ENCODE measurements around the gene JAML. TPM values are rescaled to one million over a fixed set of nuclear protein-coding genes. Genes with fewer than 3 reads are reported as not detected.

The JAML gene, protein sequence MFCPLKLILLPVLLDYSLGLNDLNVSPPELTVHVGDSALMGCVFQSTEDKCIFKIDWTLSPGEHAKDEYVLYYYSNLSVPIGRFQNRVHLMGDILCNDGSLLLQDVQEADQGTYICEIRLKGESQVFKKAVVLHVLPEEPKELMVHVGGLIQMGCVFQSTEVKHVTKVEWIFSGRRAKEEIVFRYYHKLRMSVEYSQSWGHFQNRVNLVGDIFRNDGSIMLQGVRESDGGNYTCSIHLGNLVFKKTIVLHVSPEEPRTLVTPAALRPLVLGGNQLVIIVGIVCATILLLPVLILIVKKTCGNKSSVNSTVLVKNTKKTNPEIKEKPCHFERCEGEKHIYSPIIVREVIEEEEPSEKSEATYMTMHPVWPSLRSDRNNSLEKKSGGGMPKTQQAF
- 377 and 389 TPM in 2 replicates for total RNA-seq

DNA sequence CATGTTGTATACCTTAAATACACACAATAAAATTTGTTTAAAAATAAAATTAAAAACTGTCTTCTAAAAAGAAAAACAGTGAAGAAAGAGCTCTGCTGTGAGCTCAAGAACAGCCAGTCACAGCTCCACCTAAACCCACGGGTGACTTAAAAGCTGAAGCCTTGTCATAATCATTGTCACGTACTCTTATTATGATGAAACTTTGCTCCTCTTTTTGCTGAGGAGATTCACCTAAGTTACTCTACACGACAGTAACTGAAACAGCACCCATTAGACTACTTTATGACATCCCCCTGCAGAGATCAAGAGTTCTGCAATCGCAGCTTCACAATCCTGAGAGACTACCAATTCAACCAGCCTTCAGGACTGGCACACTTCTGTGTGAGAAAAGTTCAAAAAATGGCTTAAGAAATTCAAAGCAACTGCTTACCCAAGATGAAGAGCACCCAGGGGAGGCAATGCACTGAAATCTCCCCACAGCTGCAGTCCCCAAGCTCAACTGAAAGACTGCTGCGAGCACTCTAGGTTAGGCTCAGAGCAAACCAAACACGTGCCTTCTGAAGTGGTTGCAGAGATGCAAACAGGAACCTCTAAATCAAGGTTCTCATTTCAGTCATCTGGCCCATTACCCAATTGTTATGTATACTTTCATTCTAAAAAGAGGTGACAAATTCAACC lies at the start of gene JAML:
Gene JAML, minus strand, starts transcription at position 501 of the 678 bp plus-strand sequence. CDS start 10,145 bp downstream, outside the sequence.
- Mint-ChIP-seq H3K4me1 (ENCODE audit: low read depth) (peaks cover 72% of the 10 kb centered on the region), H3K27ac (peak within 1 kb of the TSS; percentile 92), H3K9me3 (no peaks in the 10 kb centered on the region), H3K36me3 (ENCODE audit: low read depth) (peaks cover 74% of the 10 kb centered on the region), H3K27me3 (ENCODE audit: low read depth) (no peaks in the 10 kb centered on the region), H3K4me3 (ENCODE audit: low read depth) (peak within 1 kb of the TSS; percentile 86)
- DNase-seq (ENCODE audit: low spot score): peak; percentile 70
- intact Hi-C loops (cut with micrococcal nuclease): loop anchor here (1.0 to 5.0 kb wide), 2 partner anchors 17 to 237 kb away; partner anchors contain the start of gene IL10RA

DNA sequence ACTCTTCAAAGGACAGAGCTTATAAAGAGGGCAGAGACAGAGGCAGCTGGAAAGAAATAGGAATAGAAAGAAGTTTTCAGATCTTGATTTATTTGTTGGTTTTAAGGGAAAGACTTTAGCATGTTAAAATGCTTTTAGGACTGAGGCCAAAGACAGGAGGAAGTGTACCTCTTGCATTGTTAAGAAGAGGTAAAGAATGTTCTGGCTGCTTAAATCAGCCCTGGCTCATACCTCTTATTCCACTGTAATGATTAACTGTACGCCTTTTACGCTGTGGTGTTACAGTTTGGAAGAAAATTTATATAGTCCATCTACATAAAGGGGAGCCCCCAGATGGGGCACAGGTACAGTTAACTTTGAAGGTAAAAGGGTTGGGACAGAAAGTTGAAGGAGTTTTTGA lies 49.4 kb upstream of the JAML start:
- intact Hi-C loops (cut with micrococcal nuclease): no loop called here
- Mint-ChIP-seq H3K36me3 (ENCODE audit: low read depth) (no peaks in the 10 kb centered on the region), H3K4me1 (ENCODE audit: low read depth) (peaks cover 35% of the 10 kb centered on the region), H3K9me3 (no peaks in the 10 kb centered on the region), H3K4me3 (ENCODE audit: low read depth) (no peak overlapping the region), H3K27ac (no peak overlapping the region), H3K27me3 (ENCODE audit: low read depth) (peaks cover 2% of the 10 kb centered on the region)
- DNase-seq (ENCODE audit: low spot score): no peak

DNA sequence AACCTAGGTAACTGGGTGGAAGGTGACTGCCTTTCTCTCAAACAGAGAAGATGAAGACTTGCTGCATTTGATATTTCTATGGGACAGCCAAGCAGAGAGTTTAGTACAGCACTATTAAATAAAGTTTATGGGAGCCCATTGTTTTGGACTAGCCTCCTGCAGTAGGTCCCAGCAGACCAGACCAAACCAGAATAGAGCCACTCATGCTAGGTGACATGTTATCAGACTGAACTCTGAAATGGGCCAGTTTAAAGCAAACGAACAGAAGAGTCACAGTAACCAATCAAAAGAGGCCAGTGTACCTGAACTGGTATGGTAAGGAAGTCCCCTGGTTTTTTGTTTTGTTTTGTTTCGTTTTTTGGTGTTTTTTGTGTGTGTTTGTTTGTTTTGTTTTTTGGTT lies 47.2 kb upstream of the JAML start:
- DNase-seq (ENCODE audit: low spot score): no peak
- Mint-ChIP-seq H3K27ac (no peak overlapping the region), H3K4me3 (ENCODE audit: low read depth) (no peak overlapping the region), H3K27me3 (ENCODE audit: low read depth) (peaks cover 2% of the 10 kb centered on the region), H3K9me3 (no peaks in the 10 kb centered on the region), H3K36me3 (ENCODE audit: low read depth) (no peaks in the 10 kb centered on the region), H3K4me1 (ENCODE audit: low read depth) (peaks cover 25% of the 10 kb centered on the region)
- intact Hi-C loops (cut with micrococcal nuclease): no loop called here

DNA sequence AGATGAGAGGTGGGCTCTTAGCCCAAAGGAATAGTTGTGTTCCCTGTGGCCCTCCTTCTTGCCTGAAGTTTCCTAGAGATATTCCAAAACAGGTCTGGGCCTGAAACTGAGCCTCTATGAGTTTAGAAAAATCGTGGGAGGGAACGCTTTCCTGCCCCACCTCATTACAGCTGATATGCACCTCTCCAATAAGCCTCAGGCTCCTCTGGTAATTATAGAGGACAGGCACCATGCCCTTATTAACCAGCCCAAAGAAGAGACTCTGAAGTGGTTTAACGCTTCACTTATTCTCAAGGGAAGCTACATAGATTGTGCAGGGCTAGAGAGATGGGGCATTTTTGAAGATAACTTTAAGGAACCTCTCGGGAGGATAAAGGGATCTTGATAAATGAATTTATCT lies 42.7 kb upstream of the JAML start:
- no peaks in the 10 kb centered on the region for H3K9me3 Mint-ChIP-seq
- DNase-seq (ENCODE audit: low spot score): no peak
- peaks cover 34% of the 10 kb centered on the region for H3K4me1 Mint-ChIP-seq (ENCODE audit: low read depth)
- no peak overlapping the region for H3K27ac Mint-ChIP-seq
- peaks cover under 1% of the 10 kb centered on the region for H3K36me3 Mint-ChIP-seq (ENCODE audit: low read depth)
- intact Hi-C loops (cut with micrococcal nuclease): no loop called here
- H3K27me3 Mint-ChIP-seq (ENCODE audit: low read depth): peaks cover 7% of the 10 kb centered on the region
- no peak overlapping the region for H3K4me3 Mint-ChIP-seq (ENCODE audit: low read depth)

DNA sequence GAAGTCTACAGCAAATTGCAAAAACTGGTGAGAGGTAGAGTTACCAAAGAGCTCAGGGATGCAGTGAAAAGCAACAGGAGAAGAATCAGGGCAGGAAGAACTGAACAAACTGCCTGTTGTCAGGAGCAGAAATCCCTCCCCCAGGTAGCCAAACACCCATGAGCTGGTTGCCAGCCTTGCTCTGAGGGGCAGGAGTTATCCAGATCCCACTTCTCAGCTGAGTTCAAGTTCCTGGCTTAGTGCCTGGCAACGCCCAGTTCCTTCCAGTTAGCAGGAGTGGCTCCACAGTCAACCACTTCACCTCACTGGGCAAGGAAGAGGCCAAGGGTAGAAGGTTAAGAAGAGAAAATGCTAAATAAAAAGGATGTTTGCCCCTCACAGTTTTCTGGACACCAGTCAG lies 41.1 kb upstream of the JAML start:
- Mint-ChIP-seq H3K4me3 (ENCODE audit: low read depth) (no peak overlapping the region), H3K27ac (no peak overlapping the region), H3K36me3 (ENCODE audit: low read depth) (peaks cover 11% of the 10 kb centered on the region), H3K4me1 (ENCODE audit: low read depth) (peaks cover 46% of the 10 kb centered on the region), H3K27me3 (ENCODE audit: low read depth) (peaks cover 7% of the 10 kb centered on the region), H3K9me3 (no peaks in the 10 kb centered on the region)
- intact Hi-C loops (cut with micrococcal nuclease): loop anchor here (2.0 kb wide), 1 partner anchor 21 kb away; no protein-coding TSS in a partner anchor
- DNase-seq (ENCODE audit: low spot score): no peak

DNA sequence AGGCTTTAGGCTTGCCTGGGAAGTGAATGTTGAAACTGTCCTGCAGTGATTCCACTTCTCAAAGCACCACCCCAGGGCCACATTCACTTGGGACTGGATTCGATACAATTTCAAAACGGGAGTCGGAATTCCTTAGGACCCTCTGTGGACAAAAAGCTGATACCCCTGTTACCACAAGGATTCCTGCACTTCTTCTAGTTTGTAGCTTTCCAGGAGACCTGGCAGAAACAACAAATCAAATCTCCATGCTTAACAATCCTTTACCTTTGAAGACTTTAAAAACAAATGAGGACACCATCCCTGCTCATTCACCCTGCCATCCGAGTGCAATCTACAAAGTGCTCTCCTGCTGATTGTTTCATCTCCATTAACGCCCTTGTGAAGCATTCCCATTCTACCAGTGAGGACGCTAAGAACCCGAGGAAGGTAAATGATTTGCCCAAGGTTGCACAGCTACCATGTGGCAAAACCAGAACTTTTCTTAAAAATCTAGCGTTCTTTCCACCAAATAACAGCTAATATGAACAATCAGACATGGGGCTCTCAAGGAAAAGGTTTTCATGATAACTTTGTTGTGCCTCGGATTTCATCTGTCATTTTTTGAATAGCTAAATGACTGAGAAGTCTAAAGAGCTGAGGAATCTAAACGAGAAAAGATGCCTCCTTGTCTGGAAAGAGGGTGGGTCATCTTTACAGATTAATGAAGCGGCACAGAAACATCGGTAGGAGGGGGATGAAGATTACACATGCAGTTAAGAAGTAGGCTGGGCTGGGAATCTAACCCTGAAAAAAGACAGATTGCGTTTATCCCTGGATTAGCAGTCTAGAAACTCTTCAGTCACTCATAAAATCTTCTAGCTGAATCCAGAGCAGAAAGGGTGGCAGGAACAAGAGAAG lies 40.0 kb upstream of the JAML start:
- DNase-seq (ENCODE audit: low spot score): no peak
- Mint-ChIP-seq H3K4me1 (ENCODE audit: low read depth) (peaks cover 50% of the 10 kb centered on the region), H3K36me3 (ENCODE audit: low read depth) (peaks cover 14% of the 10 kb centered on the region), H3K9me3 (no peaks in the 10 kb centered on the region), H3K4me3 (ENCODE audit: low read depth) (peak overlapping the region; percentile 87), H3K27ac (peak overlapping the region; percentile 19), H3K27me3 (ENCODE audit: low read depth) (peaks cover 7% of the 10 kb centered on the region)
- intact Hi-C loops (cut with micrococcal nuclease): loop anchor here (2.0 kb wide), 1 partner anchor 22 kb away; no protein-coding TSS in a partner anchor

DNA sequence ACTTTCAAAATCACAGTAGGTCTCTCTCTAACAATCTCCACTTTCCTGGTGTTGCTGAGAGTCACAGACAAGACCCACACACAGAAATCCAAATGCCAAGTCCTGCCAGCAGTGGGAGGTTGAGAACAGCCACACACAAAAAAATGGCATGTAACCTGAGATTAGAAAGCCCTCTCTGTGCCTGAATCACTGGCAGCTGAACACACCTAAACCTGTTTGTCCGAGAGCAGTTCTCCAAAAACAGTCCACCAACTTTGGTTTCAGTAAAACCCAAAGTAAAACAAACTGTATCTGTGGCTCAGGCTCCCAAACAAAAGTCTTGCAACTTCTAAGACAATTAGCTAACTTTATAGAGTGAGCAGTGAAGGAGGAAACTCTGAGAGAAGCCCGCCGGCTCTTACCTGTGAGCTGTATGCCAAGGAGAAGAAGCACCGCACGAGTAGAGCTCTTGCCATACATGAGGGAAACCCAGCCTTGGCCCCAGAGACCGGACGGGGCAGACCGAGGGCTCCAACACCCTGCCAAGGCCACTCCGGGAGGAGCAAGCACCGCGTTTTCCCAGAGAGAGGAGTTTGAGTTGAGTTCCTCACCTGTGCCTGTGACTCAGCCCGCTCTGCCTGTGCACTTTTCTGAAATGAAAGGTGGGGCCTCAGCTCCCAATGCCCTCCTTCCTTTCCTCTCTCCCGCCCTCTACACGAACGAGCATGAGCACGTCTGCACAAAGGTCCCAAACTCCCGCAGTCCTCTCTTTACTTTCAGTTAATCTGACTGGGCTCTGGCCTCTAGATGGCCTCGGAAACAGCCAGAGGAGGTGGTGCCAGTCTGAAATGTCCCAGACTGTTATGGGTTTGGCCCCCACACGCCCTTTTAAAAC lies 39.1 kb upstream of the JAML start, which contains the start of gene MPZL2:
Gene MPZL2, minus strand, starts transcription at position 603 of the 874 bp plus-strand sequence. Its CDS starts 144 bp downstream, at position 459.
- Mint-ChIP-seq H3K4me3 (ENCODE audit: low read depth) (peak within 1 kb of the TSS; percentile 87), H3K27ac (peak within 1 kb of the TSS; percentile 71)

DNA sequence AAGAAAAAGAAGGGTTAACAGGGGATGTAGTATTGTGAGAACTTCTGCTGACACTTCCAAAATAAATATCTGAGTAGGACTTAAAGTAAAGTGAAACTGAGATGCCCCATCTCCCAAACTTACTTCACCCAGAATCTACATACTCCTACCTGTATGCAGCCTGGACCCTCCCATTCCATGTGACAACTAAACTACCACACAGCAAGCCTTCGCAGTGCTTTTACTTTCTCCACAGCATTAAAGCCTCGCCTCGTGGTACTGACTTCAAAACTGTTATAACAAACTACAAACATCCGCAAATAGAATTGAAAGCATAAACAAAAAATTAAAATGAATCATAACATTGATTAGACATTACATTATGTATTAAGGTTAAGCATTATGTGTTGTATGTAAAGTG lies 38.3 kb upstream of the JAML start:
- intact Hi-C loops (cut with micrococcal nuclease): no loop called here
- peaks cover 55% of the 10 kb centered on the region for H3K4me1 Mint-ChIP-seq (ENCODE audit: low read depth)
- no peak overlapping the region for H3K27ac Mint-ChIP-seq
- peak overlapping the region; percentile 87 for H3K4me3 Mint-ChIP-seq (ENCODE audit: low read depth)
- H3K36me3 Mint-ChIP-seq (ENCODE audit: low read depth): peaks cover 30% of the 10 kb centered on the region
- H3K9me3 Mint-ChIP-seq: peaks cover 5% of the 10 kb centered on the region
- peaks cover 7% of the 10 kb centered on the region for H3K27me3 Mint-ChIP-seq (ENCODE audit: low read depth)
- DNase-seq (ENCODE audit: low spot score): no peak

More for the DNA sequence above, 39.1 kb upstream of the JAML start, which contains the start of gene MPZL2:
- Mint-ChIP-seq H3K4me1 (ENCODE audit: low read depth) (peaks cover 50% of the 10 kb centered on the region), H3K9me3 (peaks cover 4% of the 10 kb centered on the region), H3K27me3 (ENCODE audit: low read depth) (peaks cover 7% of the 10 kb centered on the region), H3K36me3 (ENCODE audit: low read depth) (peaks cover 22% of the 10 kb centered on the region)
- intact Hi-C loops (cut with micrococcal nuclease): loop anchor here (2.0 kb wide), 1 partner anchor 23 kb away; no protein-coding TSS in a partner anchor
- DNase-seq (ENCODE audit: low spot score): no peak

DNA sequence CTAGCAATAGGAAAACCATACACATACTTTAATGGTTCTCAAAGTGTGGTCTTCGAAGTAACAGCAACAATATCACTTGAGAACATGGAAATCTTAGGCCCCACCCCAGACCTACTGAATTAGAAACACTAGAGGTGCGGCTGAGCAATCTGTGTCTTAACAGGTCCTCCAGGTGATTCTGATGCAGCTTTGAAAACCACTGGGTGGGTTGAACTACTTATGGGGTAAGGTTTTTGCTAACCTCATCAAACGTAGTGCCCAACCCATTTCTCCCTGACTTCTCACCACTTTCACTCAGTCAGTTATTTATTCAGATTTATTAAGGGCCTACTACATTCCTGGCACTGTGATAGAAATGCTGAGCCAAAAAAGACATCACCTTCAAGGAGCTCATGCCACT lies 35.5 kb upstream of the JAML start:
- intact Hi-C loops (cut with micrococcal nuclease): no loop called here
- H3K4me3 Mint-ChIP-seq (ENCODE audit: low read depth): no peak overlapping the region
- DNase-seq (ENCODE audit: low spot score): no peak
- peaks cover 45% of the 10 kb centered on the region for H3K36me3 Mint-ChIP-seq (ENCODE audit: low read depth)
- peaks cover 5% of the 10 kb centered on the region for H3K9me3 Mint-ChIP-seq
- H3K4me1 Mint-ChIP-seq (ENCODE audit: low read depth): peaks cover 49% of the 10 kb centered on the region
- peaks cover 7% of the 10 kb centered on the region for H3K27me3 Mint-ChIP-seq (ENCODE audit: low read depth)
- no peak overlapping the region for H3K27ac Mint-ChIP-seq

DNA sequence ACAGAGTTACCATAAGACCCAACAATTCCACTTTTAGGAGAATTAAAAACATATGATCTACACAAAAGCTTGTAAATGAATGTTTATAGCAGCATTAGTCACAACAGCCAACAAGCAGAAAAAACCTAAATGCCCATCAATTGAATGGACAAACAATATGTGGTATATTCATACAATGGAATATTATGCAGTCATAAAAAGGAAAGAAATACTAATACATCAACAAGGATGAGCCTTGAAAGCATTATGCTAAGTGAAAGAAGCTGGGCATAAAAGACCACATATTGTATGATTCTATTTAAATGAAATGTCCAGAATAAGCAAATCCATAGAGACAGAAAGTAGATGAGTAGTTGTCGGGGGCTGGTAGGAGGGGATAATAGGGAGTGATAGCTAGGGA lies 34.3 kb upstream of the JAML start:
- no peak overlapping the region for H3K4me3 Mint-ChIP-seq (ENCODE audit: low read depth)
- H3K4me1 Mint-ChIP-seq (ENCODE audit: low read depth): peaks cover 41% of the 10 kb centered on the region
- H3K9me3 Mint-ChIP-seq: peaks cover 5% of the 10 kb centered on the region
- peaks cover 49% of the 10 kb centered on the region for H3K36me3 Mint-ChIP-seq (ENCODE audit: low read depth)
- intact Hi-C loops (cut with micrococcal nuclease): no loop called here
- no peak overlapping the region for H3K27ac Mint-ChIP-seq
- DNase-seq (ENCODE audit: low spot score): no peak
- no peaks in the 10 kb centered on the region for H3K27me3 Mint-ChIP-seq (ENCODE audit: low read depth)

DNA sequence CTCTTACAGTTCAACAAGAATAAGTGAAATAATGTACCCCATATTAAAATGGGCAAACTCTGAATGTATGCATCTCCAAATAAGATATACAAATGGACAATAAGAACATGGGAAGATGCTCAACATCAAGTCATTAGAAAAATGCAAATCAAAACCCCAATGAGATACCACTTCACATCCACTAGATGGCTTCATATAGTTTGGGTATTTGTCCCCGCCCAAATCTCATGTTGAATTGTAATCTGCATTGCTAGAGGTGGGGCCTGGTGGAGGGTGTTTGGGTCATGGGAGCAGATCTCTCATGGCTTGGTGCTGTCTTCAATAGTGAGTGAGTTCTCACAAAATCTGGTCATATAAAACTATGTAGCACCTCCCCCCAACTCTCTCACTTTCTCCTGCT lies 33.6 kb upstream of the JAML start:
- Mint-ChIP-seq H3K27me3 (ENCODE audit: low read depth) (no peaks in the 10 kb centered on the region), H3K4me3 (ENCODE audit: low read depth) (no peak overlapping the region), H3K27ac (no peak overlapping the region), H3K9me3 (peaks cover 5% of the 10 kb centered on the region), H3K4me1 (ENCODE audit: low read depth) (peaks cover 35% of the 10 kb centered on the region), H3K36me3 (ENCODE audit: low read depth) (peaks cover 49% of the 10 kb centered on the region)
- DNase-seq (ENCODE audit: low spot score): no peak
- intact Hi-C loops (cut with micrococcal nuclease): no loop called here
